GM21528 (cell line): ENCODE results near the gene SUN2.

Experiments used
- ATAC-seq: cut with Tn5 transposase; IDR thresholded peaks from one replicate; pipeline ENCODE4 v1.9.1; 2021; ENCODE audit warnings: mild to moderate bottlenecking, moderate library complexity; ENCODE audit not compliant: unreplicated experiment, low FRiP score

Gene SUN2

DNA sequence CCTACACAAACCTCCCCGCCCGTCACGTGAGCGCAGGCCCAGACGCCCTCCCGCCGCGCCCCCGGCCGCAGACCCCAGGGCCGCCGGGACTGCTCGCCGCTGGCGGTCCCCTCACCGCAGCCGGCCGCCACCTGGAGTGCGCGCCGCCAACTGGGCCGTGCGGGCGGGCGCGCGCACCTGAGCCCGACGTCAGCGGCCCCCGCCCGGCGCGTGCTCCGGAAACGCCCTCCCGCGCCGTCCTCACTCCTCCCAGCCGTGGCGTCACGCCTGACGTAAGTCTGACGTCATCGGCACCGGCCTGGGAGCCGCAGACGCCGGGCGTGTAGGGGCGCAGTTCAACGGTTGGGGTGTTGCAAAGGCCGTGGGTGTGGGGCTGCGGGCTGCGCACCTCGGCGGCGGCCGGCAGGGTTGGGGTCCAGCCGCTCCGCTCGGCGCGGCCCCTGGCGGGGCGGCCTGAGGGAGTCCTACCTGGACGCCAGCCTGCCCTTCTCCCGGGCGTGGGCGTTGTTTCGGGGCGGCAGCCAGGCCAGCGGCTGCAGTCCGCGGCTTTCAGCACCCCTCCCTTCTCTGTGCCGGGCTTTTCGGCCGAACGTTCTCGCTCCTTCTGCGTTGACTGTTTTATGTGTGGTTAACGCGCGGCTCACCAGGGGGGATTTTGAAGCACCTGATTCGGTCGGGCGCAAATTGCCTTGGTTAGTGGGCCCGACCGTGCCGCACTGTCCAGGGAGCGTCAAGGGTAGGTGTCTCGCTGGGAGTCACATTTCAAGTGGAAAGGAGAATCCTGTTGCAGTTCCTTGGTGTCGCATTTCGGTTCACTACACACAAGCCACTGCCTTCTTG lies 54.8 kb downstream of the SUN2 start, which contains the start of gene JOSD1:
TSS of gene JOSD1 (minus strand) at position 155 of the 840 bp plus-strand sequence. CDS start 956 bp downstream, outside the sequence.
- peak; percentile 41 for ATAC-seq

DNA sequence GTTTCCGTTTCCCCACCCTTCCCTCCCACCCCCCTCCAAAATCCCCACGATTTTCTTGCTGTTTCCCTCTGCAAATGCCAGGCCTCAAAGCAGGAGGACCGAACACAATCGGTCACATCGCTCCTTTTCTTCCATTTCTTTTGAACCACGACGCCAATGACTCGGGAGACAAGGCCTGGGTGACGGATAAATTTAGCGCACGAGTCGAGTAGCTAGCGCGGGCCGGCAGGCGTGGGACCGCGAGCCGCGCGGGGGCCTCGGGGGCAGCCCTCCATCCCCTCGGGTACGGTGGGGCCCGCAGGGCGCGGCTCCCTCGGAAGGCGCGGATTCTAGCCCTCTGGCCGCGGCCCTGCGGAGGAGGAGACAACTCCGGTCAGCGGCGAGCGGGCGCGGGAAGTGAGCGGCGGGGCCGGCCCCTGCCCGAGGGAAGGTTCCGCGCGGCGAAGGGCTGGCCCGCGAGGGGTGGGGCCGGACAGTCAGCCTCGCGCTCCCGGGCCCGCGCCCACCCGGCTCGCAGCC lies 55.5 kb downstream of the SUN2 start:
- ATAC-seq: no peak

GRCh38 chr22:38699784-38700183 lies 56.0 kb downstream of the SUN2 start:
- ATAC-seq: no peak

DNA sequence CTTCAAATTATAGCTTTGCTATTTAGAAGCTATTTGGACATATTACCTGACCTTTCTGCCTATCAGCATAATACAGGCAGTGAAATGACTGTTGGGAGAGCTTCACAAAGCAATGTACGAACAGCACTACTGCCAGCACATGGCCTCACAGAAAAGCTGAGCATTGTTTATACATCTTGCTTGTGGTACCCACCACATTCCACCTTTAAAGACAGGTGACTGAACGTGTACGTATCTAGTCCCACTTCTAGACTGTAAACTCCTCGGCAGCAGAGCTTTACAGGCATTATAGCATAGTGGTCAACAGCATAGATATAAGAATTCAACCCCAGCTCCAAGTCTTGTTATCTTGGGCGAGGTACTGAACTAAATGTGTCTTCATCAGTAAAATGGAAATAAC lies 56.7 kb downstream of the SUN2 start:
- no peak for ATAC-seq

DNA sequence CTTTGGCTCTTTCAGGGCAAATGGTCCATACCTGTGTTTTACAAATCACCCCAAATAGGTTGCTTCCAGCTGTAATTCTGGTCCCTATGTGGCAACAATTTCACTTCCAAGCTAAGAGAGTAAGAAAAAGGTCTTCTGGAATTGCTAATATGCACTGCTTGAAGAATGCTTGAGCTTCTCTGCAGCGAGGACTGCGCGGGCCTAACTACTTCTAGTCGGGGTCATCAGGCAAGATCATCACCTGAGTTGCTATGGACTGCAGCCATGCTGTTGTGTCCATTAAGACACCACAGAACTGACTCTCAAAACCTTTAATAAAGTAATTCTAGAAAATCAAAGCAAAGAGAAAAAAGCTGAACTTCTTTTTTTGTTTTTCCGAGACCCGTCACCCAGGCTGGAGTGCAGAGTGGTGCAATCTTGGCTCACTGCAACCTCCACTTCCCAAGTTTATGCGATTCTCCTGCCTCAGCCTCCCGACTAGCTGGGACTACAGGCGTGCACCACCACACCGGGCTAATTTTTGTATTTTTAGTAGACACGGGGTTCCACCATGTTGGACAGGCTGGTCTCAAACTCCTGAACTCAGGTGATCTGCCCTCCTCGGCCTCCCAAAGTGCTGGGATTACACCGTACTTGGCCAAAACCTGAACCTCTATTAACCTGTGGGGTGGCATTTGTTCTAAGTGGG lies 57.2 kb downstream of the SUN2 start:
- no peak for ATAC-seq

DNA sequence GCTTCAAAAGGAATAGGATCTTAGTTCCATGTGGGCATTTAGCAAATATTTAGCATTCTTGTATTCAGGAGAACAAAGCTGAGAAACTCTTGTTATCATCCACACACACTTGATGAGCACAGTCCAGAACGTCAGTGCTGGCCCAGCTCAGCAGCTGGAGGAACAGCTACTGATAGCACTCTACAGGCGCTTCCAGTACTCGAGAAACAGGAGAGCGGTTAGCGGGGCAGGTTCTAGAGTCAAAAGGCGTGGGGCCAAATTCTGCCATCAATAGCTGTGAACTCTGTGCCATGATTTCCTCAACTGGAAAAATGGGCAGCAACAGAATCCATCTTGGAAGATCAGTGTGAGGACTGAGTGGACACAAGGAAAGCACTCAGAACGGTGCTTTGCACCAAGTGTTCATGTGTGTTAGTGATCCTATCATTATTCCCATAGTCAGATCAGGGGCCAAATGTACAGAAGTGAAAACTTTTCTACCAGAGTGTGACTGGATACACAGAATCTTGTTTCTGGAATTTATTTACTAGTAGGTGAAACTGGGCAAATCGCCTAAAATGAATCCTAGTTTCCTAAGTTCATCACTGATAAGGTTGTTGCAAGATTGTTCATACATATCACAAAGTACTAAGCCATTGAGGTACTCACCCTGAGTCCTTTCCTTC lies 58.2 kb downstream of the SUN2 start:
- ATAC-seq: no peak

DNA sequence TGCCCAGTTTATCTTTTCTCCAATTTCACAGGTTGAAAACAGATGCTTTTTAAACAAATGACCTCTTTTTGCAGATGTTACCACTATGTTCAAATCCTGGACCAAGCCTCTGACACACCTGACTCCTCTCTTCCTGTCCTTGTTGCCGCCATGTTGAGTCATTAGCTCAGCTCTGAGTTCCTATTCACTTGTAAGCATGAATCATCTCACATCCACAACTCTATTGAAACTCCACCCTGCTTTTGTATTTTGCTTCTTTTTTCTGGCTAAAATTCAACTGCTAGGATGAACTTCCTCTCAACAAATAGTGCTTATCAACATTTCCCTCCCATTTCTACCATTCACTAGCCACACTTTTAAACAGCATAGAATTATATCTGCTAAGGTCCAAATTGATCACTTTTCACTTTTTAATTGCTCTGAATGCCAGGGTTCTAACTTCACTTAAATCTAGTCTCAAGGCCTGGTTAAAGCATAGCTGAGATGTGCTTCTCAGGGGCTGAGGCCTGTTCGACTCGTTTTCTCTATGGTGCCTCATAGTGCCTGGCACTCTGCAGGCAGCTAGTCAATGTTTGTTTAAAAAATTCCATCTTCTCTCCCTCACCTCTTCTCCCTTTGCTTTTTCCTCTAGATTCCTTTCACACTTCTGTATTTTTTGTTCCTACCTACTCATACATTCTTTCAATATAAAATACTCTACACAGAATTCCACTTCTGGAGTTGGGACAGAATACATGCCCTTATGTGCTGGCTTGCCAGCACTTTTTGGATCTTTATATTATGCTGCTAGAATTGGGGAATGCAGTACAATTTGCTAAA lies 59.0 kb downstream of the SUN2 start:
- ATAC-seq: no peak

GRCh38 chr22:38694940-38695339 lies 60.9 kb downstream of the SUN2 start:
- no peak for ATAC-seq

GRCh38 chr22:38694049-38694448 lies 61.7 kb downstream of the SUN2 start:
- no peak for ATAC-seq

DNA sequence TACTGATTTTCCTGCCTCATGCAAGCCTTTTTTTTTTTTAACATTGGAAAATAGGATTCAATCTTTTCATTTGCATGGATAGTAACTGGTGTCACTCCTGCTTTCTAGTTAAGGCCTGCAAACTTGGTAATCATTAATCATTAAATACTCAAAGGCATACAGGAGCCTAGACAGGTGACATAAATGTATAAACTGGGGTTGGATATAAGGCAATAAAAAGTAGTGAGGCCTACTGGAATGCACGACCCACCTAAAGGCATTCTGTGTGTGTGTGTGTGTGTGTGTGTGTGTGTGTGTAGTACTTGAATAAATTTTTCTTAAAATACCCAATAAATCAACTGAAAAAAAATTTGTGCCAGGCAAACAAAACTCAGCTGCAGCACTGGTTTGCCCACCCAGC lies 66.1 kb downstream of the SUN2 start:
- no peak for ATAC-seq

- no peak for ATAC-seq
Measured at GRCh38 chr22:38685761-38686160, 70.0 kb downstream of the SUN2 start.

- ATAC-seq: no peak
Measured at GRCh38 chr22:38684895-38685294, 70.9 kb downstream of the SUN2 start.
